Activated CD8-positive, alpha-beta memory T cell treated with anti-CD3 and anti-CD28 coated beads, Interleukin-2, amount 50 U/mL, for 24 hours (primary cell): ENCODE results near the gene PTGER3.
"Not testable (repeated sequence)": the region's sequence is repeated elsewhere in the genome, so short reads cannot be mapped to it uniquely, and the experiment has no call there.

Experiments used
- DNase-seq: peaks from one replicate; pipeline ENCODE4 v3.0.0-alpha.2; 2020; ENCODE audit errors: extremely low read depth

PTGER3 gene

DNA sequence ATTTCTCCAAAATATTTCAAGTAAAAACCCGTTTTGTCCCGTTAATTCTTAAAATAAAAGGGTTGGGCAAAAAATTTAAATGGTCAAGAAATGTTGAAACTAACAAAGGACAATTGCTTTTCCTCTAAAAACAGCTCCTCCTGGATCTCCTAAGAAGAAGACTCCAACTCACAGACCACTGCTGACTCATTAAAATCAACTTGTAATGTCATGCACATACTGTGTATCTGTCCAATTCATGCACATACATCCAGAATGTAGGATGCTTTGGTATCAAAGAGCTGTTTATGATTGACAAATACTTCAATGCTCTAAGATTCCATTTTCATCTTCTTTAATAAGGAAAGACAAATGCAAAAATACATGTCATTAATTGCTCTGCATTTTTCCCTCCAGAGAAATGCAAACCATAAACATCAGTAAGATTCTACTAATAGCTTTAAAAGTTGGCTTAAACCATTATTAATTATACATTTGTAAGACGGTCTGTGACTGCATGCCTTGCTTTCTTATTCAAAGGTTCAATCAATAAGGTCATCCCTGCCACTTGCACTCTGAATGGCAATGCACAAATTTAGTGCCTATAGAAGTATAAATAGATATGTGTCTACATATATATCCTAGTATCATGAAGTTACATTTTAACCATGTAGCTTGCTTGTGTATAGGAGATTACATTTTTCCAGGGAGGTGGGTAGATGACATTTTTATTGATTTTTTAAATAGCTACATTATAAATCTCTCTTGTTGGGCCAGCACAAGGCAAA is 44.7 kb downstream of the PTGER3 start:
- no peak for DNase-seq

DNA sequence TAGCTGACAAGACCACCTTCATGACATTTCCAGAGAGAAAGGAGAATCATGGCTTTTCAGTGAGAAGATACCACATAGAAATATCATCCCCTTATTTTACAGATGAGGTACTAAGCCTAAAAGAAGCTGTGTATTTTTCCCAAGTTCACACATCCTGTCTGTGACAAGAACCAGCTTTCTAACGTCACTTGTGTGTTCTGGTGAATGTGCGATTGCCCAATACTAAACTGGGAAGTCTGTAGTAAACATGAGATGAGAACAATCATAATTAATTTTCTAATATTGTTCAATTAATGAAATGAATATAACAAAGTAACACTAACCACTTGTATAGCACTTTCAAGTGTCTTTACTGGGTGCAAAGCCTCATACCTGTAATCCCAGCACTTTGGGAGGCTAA is 46.0 kb downstream of the PTGER3 start:
- no peak for DNase-seq

DNA sequence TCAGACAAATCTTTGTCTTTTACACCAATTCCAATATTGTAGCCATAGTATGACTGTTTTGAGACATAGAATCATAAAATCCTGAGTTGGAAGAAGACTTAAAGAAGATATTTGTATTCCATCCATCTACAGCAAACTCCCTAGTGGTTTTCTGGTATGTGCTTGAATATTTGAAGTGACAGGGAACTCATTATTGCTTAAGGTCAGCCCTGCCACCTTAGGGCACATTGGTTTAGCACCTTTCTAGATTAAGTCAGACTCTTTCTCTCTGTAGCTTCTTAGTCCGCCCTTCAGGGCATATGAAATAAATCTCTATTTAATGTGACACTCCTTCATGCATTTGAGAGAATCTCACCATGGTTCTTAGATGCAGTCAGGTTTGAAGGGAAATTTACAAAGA is 49.8 kb downstream of the PTGER3 start:
- DNase-seq = no peak

DNA sequence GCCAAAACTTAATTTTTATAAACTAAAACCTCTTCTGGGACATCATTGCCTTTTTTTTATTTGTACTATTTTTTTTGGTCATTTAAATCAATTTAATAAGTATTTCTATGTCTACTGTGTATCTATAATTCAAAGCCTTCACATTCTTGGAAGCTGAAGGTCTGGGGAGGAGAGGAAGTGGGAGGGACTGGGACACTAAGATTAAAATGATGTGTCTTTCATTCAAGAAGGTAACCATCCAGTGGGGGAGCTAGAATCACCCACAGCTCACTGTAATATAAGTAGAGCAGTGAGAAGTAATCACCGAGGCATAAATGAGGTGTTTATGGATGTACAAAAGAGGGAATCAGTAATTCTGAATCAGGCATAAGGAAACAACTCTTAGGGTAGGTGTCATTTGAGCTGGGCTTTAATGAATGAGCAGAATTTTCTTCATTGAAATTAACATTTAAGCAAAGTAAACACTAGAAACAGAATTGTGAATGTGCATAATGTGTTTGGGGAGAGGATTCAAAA is 52.8 kb downstream of the PTGER3 start:
- no peak for DNase-seq

DNA sequence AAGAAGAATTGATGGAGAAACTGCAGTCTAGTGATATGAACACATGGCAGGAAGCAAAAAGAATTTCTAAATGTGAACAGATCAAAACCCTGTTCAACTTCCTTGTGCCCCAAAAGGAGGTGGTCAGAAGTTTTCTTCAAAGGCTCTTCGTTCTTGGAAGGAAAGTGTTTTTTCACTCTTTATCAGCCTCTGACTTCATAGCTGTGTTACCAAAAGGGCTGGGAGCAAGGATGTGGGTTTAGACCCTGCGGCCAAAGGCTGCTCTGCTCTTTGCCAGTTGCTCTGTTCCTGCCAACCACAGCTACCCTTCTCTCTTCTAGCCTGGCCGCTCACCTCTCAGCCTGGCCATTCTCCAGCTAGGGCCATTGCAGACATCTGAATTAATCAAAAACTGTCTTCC is 53.8 kb downstream of the PTGER3 start:
- no peak for DNase-seq

DNA sequence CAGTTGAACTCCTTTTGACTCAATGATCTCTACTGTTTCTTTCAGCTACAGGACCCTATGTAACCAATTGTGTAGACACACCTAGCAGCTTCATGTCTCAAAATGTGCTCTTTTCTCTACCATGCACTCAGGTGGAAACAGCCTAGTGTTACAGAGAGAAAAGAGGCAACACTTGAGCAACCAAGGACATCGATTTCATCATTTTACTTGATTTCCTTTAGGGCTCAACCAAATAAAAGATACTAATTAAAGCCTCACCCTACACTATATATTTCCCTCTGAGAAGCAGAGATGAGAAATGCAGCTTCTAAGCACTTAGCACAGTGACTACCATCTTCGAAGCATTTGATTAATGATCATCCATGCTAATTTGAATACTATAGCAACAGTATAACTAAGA is 55.1 kb downstream of the PTGER3 start:
- DNase-seq = no peak

DNA sequence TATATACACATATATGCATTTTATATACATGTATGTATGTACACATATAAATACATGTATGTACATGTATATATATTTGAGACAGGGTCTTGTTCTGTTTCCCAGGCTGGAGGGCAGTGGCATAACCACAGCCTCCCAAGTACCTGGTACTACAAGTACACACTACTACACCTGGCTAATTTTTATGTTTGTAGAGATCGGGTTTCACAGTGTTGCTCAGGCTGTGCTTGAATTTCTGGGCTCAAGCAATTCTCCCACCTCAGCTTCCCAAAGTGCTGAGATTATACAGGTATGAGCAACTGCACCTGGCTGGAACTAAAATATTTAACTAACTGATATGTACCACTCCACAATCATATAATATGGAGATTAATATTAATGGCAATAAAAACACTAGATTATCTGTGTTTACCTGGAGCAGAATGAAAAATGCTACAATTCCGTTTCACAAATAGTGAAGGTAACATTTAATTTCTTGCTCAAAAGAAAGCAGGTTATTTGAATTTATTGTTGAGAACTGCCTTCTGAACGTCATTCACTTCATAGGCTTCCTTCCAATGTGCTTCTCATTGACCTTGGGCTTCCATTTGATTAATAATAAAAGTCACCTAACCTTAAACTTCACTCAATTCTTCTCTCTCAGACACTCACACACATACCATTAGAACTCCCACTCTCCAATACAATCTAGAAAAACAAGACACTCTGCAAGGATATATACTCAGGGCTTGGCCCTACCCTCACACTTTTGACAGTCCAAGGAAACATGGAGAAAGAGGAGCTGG is 57.0 kb downstream of the PTGER3 start:
- no peak for DNase-seq

DNA sequence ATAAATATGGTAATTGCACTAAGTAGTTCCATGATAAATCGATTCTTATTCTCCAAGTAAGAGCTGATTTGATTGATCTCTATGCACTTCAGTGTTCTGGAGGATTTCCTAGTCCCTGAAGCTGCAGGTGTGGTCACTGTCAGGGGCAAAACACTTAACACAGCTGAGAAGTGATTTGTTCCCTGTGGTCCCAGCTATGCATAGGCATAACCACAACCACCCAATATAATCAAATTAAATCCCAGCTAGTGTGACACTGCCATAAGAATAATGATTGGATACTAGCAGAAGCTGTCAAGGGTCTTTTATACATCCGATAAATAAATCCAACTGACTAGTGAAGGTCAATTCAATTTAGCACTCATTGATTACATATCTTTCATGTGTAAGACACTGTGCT is 60.1 kb downstream of the PTGER3 start:
- no peak for DNase-seq

DNA sequence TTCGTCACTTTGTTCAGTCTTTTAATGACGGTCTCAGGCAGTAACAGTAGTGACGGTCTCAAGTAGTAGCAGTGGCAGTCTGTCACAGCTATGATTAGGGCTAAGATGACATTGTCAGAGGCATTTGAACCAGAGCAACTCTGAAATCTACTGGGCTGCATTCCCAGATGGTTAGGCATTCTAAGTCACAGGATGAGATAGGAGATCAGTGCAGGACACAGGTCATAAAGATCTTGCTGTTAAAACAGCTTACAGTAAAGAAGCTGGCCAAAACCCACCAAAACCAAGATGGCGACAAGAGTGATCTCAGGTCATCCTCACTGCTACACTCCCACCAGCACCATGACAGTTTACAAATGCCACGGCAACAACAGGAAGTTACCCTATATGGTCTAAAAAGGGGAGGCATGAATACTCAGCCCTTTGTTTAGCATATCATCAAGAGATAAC is 61.8 kb downstream of the PTGER3 start:
- not testable (repeated sequence) for DNase-seq

DNA sequence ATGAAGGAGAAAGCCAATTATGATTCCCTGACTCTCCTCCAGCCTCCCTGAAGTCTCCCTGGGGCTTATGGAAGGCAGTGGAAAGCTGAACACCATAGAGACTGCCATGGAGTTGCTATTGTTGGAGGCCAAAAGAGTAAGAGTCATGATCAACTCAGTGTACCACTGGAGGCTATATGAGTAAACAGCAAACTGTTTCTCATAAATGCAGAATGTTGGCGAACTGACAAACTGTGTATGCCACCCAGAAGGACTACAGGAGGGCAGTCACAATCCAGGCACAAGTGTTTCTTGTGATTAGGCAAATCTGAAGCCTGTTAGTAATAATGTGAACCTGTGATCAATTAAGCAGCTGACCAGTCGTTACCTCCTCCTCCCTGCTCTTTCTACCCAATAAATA is 62.3 kb downstream of the PTGER3 start:
- DNase-seq = not testable (repeated sequence)

DNA sequence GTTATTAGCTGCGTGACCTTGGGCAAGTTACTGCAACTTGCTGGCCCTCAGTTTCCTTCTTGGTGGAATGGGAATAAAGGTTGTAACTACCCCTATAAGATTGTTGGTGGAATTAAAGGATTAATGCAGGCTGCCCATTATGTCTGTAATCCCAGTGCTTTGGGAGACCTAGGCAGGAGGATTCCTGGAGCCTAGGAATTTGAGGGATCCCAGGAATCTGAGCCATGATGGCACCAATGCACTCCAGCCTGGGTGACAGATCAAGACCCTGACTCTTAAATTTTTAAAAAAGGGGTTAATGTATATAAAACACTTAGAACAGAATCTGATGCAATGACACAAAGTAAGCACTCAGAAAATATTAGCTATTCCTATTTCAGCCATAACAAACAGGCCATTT is 67.3 kb downstream of the PTGER3 start:
- DNase-seq = no peak

DNA sequence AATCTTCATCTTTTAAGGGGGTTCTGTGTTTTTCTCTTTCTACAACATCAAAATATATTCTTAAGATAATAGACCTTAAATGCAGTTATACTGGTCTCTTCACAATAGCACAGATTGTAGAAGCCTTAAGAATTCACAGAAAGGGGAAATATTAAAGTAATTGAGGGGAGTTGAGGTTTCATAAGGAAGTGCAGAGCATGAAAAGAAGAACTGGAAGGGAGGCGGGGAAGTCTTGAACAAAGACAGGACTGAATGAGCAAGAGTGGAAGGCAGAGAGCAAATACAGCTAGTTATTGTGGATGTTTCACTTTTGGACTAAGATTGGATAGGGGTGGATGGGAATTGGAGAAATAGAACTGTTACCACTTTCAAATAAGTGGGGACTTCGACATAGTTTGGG is 67.7 kb downstream of the PTGER3 start:
- no peak for DNase-seq

DNA sequence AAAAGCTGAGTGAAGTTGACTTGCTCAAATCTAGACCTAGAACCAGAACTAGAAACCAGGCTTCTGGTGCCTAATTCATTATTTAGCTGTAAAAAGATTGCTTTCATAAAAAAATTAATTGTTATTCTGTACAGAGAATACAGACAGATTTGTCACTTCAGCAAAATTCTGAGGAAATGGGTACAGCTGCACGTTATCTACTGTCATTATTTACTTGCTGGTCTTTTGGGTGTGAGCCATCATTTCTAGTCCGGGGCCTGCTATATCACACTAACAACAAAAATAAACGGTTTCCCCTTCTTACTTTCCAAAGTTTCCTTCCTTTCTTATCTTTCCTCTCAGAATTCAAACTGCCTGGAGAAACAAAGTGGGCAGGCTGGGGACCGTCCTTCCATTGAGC is 68.3 kb downstream of the PTGER3 start:
- no peak for DNase-seq

DNA sequence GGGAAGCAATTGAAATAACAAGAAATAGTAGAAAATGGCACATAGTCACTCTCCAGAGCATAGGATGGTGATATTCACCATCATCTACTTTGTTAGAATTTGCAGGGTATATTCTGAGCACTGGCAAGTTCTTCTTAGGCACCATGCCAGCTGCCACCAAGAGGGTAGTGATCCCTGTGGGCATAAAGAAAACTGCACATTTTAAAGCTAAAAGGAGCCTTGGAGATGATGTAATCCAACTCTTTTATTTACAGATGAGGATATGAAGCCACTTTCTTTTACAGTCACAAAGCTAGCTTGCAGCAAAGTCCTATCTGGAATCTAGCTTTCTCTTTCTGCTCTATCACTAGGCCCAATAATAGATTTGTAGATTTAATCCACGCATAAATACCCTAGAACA is 69.0 kb downstream of the PTGER3 start:
- no peak for DNase-seq

DNA sequence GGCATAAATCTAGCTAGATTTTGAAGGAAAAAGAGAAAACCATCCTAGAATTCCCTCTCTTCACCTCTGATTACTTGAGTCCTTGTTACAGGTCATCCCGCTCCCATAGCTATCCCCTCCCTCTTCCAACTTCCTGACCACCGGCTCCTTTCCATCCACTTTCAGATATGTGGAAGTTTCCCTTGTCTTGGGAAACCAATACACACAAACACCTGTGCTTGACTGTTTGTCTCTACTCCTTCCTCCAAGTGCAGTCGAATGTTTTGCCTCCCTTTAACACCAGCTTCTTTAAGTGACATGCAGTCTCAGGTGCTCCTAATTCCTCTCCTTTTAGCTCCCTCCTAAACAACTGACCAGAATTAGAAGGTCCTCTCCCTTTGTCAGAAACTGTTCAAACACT is 70.0 kb downstream of the PTGER3 start:
- DNase-seq = no peak

DNA sequence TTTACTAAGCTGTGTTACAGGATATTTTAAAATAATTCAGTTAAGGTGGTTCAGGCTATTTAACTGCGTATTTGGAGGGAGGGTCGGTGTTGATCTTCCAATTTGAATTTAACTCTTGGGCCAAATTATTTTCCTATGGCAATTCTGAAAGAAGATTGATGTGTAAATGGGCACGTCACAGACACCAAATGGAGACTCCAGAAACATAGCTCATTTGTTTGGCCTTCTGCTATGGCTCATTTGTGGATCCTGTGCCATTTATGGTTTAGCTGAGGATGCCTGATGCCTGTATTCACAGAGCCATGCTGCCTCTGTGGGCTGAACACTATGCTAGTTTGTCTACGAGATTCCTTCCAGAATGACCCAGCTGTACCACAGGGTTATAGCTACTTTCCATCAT is 70.6 kb downstream of the PTGER3 start:
- DNase-seq = no peak

DNA sequence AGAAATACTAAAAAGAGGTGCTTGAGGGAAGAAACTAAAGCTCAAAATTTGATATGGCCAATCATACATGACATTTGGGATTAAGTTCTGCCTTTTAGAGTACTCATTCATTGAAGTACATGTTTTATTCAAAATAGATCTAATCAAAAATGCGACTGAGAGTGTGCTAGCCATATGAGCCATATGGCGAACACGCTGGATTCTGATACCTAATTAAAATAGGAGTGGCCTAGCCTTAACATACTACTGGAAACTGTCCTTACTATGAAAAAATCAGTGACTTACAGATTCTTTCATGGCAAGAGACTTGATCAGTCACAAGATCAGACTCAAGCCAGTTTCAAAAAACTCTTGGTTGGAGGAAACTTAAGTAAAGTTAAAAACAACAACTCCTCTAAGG is 73.9 kb downstream of the PTGER3 start:
- no peak for DNase-seq

DNA sequence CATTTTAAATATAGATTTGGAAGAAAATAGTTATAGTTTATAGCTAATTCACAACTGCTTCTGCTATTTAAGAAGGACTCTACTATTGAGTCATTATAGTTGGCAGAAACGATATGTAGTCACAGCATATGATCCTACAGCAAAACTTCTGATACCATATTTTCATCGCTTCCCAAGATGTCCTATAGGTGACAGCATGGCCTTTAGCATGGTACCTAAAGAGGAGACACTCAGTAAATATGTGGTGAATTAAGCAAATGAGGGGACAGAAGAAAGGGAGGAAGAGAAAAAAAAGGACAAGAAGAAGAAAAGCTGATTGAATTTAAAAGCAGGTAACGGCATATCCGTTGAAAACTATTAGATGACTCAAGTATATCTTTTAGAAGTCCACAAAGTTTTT is 77.2 kb downstream of the PTGER3 start:
- DNase-seq = no peak

DNA sequence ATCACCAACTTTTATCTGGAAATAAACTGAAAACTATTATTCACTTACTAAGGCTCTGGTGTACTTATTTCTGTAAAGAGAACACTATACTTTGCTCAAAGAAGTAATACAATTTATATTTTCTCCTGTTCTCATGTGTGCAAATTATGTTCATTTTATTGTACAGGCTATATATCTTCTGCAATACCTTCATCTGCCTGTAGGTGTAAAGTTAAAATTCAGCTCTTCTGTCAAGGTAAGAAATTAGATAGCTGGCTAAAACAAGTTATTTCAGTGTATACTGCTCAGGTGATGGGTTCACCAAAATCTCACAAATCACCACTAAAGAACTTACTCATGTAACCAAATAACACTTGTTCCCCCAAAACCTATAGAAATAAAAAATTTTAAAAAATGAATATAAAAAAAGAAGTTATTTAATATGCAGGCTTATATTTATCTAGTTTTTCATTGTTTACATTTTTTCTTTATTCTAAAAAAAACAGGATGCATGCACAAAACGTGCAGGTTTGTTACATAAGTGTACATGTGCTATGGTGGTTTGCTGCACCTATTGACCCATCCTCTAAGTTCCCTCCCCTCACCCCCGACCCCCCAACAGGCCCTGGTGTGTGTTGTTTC is 81.5 kb downstream of the PTGER3 start:
- DNase-seq = no peak

DNA sequence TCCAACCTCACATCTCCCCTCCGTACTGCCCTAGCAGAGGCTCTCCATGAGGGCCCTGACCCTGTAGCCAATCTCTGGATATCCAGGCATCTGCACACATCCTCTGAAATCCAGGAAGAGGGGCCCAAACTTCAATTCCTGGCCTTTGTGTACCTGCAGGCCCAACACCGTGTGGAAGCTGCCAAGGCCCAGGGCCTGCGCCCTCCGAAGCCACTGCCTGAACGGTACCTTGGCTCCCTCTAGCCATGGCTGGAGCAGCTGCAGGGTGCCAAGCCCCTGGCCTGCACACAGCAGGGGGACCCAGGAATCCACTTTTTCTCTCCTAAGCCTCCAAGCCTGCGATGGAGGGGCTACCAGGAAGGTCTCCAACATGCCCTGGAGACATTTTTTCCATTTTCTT is 84.2 kb downstream of the PTGER3 start:
- no peak for DNase-seq

DNA sequence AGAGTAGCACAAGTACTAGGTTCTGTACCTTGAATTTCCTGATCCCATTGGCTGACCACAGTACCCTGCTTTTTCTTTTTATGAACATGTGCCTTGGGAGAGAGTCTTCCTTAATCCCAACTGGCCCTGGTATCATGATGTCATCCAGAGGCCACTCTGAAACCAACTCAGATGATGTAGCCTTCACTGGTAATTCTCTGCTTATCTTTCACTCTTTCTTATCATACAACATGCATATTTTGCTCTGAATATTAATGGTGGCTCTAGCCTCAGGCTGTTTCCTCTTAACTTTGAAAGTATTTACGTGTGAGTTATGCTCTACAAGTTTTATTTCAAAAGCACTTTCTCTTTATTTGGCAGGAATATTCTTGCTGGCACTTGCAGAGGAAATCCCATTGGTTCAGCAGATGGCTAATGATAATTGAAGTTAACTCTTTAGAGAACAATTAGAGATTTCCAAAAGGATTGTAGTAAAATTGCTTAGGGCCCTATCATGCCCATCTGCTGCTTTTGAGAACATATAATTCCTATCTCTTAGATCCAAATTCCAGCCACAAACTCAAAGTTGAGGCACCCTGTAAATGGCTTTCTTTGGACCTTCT is 86.1 kb downstream of the PTGER3 start:
- no peak for DNase-seq

DNA sequence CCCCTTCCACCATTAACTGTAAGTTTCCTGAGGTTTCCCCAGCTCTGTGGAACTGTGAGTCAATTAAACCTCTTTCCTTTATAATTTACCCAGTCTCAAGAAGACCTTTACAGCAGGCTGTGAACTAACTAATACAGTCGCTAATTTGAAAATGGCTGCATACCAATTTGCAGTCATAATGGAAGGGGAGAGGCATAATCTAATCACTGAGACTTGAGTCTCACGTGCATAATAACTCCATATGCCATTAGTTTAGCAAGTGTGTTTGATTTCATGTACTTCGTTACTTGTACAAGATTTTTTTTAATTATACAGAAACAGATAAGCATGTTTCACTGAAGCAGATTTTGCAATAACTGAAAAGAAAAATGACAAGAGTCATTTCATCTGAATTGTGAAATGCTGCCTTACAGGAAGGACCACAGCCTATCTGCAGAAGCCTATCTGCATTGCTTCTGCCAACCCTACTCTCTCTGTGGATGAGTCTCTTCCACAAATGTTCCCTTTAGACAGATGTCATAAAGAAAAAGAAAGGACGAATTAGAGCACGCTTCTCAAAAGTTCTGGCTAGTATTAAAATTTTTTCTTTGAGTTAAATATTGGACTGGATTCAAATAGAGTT is 99.1 kb downstream of the PTGER3 start:
- no peak for DNase-seq
